ENCODE data around the gene RNASE11. TPM values are rescaled to one million over a fixed set of nuclear protein-coding genes. Genes with fewer than 3 reads are reported as not detected.
A peak's percentile ranks its signal among the peaks of the same experiment; 100 is the strongest.

Gene RNASE11
- polyA plus RNA-seq, 1 of the 3 experiments (the other 2 are of a cell fraction), result not detected

GRCh38 chr14:20608383-20609110 is 20.7 kb upstream of the RNASE11 start:
- Histone ChIP-seq H3K9me2 (no peaks in the 10 kb centered on the region), H3K27ac (ENCODE audit: low read depth in 2 of 2, low read length in 1 of 2) (no peak overlapping the region), H3K27me3 (ENCODE audit: insufficient read depth) (no peaks in the 10 kb centered on the region), H3F3A (replicated peaks; ENCODE audit: insufficient read depth) (peaks cover 20% of the 10 kb centered on the region), H3K79me2 (ENCODE audit: insufficient read depth) (no peaks in the 10 kb centered on the region), H3K36me3 (replicated peaks in 1 of 2; ENCODE audit: control insufficient read depth in 1 of 2, insufficient read depth in 2 of 2, low read length in 1 of 2) (no peaks in the 10 kb centered on the region), H3K4me3 (ENCODE audit: low read depth in 2 of 2, low read length in 1 of 2) (no peak overlapping the region), H4K20me1 (ENCODE audit: insufficient read depth) (peaks cover 6% of the 10 kb centered on the region), H3K9me3 (no peaks in the 10 kb centered on the region), H2AFZ (ENCODE audit: low read depth) (no peak overlapping the region), H3K4me1 (ENCODE audit: control insufficient read depth in 1 of 2, insufficient read depth in 2 of 2, low read depth in 1 of 2, low read length in 1 of 2) (peaks cover 0 to 4% of the 10 kb centered on the region in 2 experiments; a peak in 1 of 4 replicates), H3K4me2 (0 out of 2 replicates have a peak overlapping the region, but pooled peaks have one; percentile 73), H3K9ac (no peak overlapping the region)
- ChIA-PET CTCF (interaction anchor here (0.6 to 4.9 kb wide), 30 partner anchors 9 to 784 kb away, joined by 3 to 70 read pairs (median 5); partner anchors contain the start of genes CCNB1IP1, PARP2, RNASE11 and RNASE4), POLR2A (no interaction called here)
- TF ChIP-seq ELF1 (IDR thresholded peaks at IDR 0.05) (no peak), CHD2 (IDR thresholded peaks at IDR 0.05; ENCODE audit: low read length, partially characterized antibody) (no peak), FOSL2 (IDR thresholded peaks at IDR 0.05; ENCODE audit: borderline replicate concordance, low read depth) (no peak), GABPA (IDR thresholded peaks at IDR 0.05; ENCODE audit: low read depth) (no peak), RXRA (IDR thresholded peaks at IDR 0.05; ENCODE audit: borderline replicate concordance, low read depth) (no peak), FOXJ3 (CRISPR knock-in tag; IDR thresholded peaks at IDR 0.05) (no peak), TCF12 (IDR thresholded peaks at IDR 0.05) (no peak), USF1 (IDR thresholded peaks at IDR 0.05; ENCODE audit: borderline replicate concordance, low read depth) (no peak), RCOR1 (IDR thresholded peaks at IDR 0.05; ENCODE audit: low read length) (no peak), IRF3 (IDR thresholded peaks at IDR 0.05; ENCODE audit: low read depth, low read length) (no peak), GATA2 (CRISPR knock-in tag; IDR thresholded peaks at IDR 0.05) (no peak), NRF1 (IDR thresholded peaks at IDR 0.05; ENCODE audit: low read depth, low read length) (no peak), FOXM1 (IDR thresholded peaks at IDR 0.05; ENCODE audit: low read depth) (no peak), EP300 (IDR thresholded peaks at IDR 0.05; ENCODE audit: borderline replicate concordance in 1 of 2, low read depth in 1 of 2, low read length in 1 of 2) (no peak)
- no peak for DNase-seq
- WGBS (ENCODE audit: low lambda C conversion rate), result 37% methylated on average over 7 of the region's 7 CpGs

GRCh38 chr14:20607617-20608016 is 19.8 kb upstream of the RNASE11 start:
- H3K4me1 ChIP-seq (ENCODE audit: control insufficient read depth in 1 of 2, insufficient read depth in 2 of 2, low read depth in 1 of 2, low read length in 1 of 2), result peaks cover 0 to 4% of the 10 kb centered on the region in 2 experiments; a peak in 1 of 4 replicates
- H3K36me3 ChIP-seq (replicated peaks in 1 of 2; ENCODE audit: control insufficient read depth in 1 of 2, insufficient read depth in 2 of 2, low read length in 1 of 2), result no peaks in the 10 kb centered on the region
- CTCF ChIA-PET, result interaction anchor here (0.6 to 4.9 kb wide), 12 partner anchors 8 to 784 kb away, joined by 3 to 70 read pairs (median 4); no protein-coding TSS in a partner anchor
- no peak overlapping the region for H3K4me3 ChIP-seq (ENCODE audit: low read depth in 2 of 2, low read length in 1 of 2)
- no peak for DNase-seq
- TF ChIP-seq POLR2AphosphoS5 (IDR thresholded peaks at IDR 0.05; ENCODE audit: low read depth, low read length), result no peak
- no peak for TF ChIP-seq SMC3 (IDR thresholded peaks at IDR 0.05; ENCODE audit: low read depth, low read length)
- TF ChIP-seq RFX5 (IDR thresholded peaks at IDR 0.05; ENCODE audit: low read length), result no peak
- TF ChIP-seq SIN3A (IDR thresholded peaks at IDR 0.05; ENCODE audit: borderline replicate concordance, low read depth, low read length), result no peak
- no peak for TF ChIP-seq FOXM1 (IDR thresholded peaks at IDR 0.05; ENCODE audit: low read depth)
- TF ChIP-seq FOXJ3 (CRISPR knock-in tag; IDR thresholded peaks at IDR 0.05), result no peak
- no peak for TF ChIP-seq USF2 (IDR thresholded peaks at IDR 0.05; ENCODE audit: borderline replicate concordance, low read depth, low read length)
- TF ChIP-seq CHD2 (IDR thresholded peaks at IDR 0.05; ENCODE audit: low read length, partially characterized antibody), result no peak
- no peak for TF ChIP-seq PBX3 (IDR thresholded peaks at IDR 0.05)
- TF ChIP-seq GABPA (IDR thresholded peaks at IDR 0.05; ENCODE audit: low read depth), result no peak
- TF ChIP-seq MEF2A (IDR thresholded peaks at IDR 0.05; ENCODE audit: borderline replicate concordance, low read depth), result no peak
- no peak for TF ChIP-seq EZH2phosphoT487 (IDR thresholded peaks at IDR 0.05; ENCODE audit: borderline replicate concordance, low read depth)
- TF ChIP-seq IRF3 (IDR thresholded peaks at IDR 0.05; ENCODE audit: low read depth, low read length), result no peak
- H3K79me2 ChIP-seq (ENCODE audit: insufficient read depth), result no peaks in the 10 kb centered on the region
- no peaks in the 10 kb centered on the region for H3K9me3 ChIP-seq
- peaks cover 14% of the 10 kb centered on the region for H3F3A ChIP-seq (replicated peaks; ENCODE audit: insufficient read depth)
- H3K4me2 ChIP-seq, result no peak overlapping the region
- 21% methylated on average over 5 of the region's 5 CpGs for WGBS (ENCODE audit: low lambda C conversion rate)
- no peaks in the 10 kb centered on the region for H3K27me3 ChIP-seq (ENCODE audit: insufficient read depth)
- no peak overlapping the region for H3K9ac ChIP-seq
- no peak overlapping the region; the same call in 1 of the 2 replicates for H2AFZ ChIP-seq (ENCODE audit: low read depth)
- H3K27ac ChIP-seq (ENCODE audit: low read depth in 2 of 2, low read length in 1 of 2), result no peak overlapping the region
- POLR2A ChIA-PET, result no interaction called here
- no peaks in the 10 kb centered on the region for H3K9me2 ChIP-seq
- peaks cover 1% of the 10 kb centered on the region for H4K20me1 ChIP-seq (ENCODE audit: insufficient read depth)

All from SK-N-SH (cell line).